GM12801 (cell line): ENCODE results near the gene CTPS2.

Source experiments
- TF ChIP-seq, protein P1 (sequence below): IDR thresholded peaks from one replicate; pipeline ENCODE4 v1.5.1; 2011; ENCODE audit warnings: control low read depth; ENCODE audit not compliant: insufficient read length; ENCODE audit errors: extremely low read depth

CTPS2 gene, protein sequence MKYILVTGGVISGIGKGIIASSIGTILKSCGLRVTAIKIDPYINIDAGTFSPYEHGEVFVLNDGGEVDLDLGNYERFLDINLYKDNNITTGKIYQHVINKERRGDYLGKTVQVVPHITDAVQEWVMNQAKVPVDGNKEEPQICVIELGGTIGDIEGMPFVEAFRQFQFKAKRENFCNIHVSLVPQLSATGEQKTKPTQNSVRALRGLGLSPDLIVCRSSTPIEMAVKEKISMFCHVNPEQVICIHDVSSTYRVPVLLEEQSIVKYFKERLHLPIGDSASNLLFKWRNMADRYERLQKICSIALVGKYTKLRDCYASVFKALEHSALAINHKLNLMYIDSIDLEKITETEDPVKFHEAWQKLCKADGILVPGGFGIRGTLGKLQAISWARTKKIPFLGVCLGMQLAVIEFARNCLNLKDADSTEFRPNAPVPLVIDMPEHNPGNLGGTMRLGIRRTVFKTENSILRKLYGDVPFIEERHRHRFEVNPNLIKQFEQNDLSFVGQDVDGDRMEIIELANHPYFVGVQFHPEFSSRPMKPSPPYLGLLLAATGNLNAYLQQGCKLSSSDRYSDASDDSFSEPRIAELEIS

GRCh38 chrX:16712548-16713155 is at the start of gene CTPS2:
Gene CTPS2 (minus strand): TSS chrX:16712669. CDS start chrX:16702902, 9,767 bp downstream.
- TF ChIP-seq, protein P1, sequence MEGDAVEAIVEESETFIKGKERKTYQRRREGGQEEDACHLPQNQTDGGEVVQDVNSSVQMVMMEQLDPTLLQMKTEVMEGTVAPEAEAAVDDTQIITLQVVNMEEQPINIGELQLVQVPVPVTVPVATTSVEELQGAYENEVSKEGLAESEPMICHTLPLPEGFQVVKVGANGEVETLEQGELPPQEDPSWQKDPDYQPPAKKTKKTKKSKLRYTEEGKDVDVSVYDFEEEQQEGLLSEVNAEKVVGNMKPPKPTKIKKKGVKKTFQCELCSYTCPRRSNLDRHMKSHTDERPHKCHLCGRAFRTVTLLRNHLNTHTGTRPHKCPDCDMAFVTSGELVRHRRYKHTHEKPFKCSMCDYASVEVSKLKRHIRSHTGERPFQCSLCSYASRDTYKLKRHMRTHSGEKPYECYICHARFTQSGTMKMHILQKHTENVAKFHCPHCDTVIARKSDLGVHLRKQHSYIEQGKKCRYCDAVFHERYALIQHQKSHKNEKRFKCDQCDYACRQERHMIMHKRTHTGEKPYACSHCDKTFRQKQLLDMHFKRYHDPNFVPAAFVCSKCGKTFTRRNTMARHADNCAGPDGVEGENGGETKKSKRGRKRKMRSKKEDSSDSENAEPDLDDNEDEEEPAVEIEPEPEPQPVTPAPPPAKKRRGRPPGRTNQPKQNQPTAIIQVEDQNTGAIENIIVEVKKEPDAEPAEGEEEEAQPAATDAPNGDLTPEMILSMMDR = no peak

DNA sequence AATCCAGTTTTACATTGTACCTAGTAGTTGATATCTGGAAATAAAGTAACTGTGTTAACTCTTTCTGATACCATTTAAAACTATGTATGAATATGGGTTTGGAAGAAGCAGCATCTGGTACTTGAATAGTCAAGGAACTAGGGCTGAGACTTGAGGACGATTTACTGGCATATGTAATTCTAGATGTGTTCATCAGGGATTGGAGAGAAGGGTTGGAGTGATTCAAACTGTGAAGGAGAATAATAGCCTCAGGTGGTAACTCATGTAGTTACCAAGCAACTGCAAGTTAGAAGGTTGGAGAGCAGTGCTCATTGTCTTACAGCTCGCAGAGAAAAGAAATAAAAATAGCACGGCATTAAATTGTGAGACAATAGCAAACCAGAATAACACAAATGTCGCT is 44.3 kb upstream of the CTPS2 start:
- TF ChIP-seq, protein P1 = no peak

- TF ChIP-seq, protein P1 = no peak
These were observed 41.5 kb upstream of the CTPS2 start for GRCh38 chrX:16754019-16754418.

DNA sequence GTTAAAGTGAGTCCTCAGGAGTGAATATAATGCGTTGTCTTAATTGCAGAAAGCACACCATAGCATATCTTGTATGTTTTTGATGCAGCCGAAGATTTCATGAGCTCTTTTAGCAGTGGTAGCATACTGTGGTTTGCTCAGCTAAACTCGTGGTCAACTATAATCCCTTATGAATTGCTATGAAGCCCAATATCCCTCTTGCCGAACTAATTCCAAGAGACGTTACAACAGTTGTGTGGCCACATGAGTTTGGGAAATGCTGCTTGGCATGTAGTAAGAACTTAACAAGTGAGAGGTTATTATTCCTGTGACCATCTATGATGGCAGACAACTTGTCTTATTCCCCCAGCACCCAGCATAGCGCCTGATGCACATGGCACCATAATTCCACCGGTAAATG is 37.7 kb upstream of the CTPS2 start:
- TF ChIP-seq, protein P1 = no peak

DNA sequence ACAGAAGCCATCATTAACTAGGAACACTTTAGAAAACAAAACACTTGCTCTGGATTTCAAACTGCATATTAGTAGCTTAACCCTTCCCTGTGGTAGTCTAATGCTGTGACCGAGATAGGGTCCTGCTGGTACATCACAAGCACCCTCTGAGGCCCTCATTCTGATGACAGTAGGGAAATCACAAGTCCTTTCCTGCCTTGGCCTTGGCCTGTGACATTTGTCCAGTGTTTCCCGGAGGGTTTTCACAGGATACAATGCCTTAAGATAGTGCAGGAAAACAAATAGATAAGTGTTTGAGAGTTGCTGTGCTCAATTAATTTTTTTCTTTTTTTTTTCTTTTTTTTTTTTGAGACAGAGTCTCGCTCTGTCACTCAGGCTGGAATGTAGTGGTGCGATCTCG is 36.0 kb upstream of the CTPS2 start:
- TF ChIP-seq, protein P1 = no peak

- TF ChIP-seq, protein P1 = no peak
These were observed 33.2 kb upstream of the CTPS2 start for GRCh38 chrX:16745659-16746058.

DNA sequence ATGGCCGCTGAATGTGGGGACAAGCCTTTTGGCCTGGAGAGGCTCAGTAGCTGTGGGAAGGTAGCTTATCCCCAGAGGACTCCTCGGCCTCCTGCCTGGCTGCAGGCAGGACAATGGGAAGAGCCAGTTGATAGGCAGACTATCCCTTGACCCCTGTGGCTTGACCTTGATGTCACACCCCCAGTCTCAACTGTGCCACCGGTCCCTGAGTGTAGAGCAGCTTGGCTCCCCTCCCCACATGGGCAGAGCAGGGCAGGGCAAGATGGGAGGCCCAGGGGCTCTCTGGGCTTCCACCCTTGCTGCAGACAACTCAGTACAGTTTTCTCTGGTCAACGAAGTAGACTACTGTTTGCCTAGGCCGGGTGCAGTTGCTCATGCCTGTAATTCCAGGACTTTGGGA is 32.6 kb upstream of the CTPS2 start:
- TF ChIP-seq, protein P1 = no peak
